SK-N-SH (cell line): Measurements from ENCODE around the gene NBEAL1. TPM values are rescaled to one million over a fixed set of nuclear protein-coding genes. Genes with fewer than 3 reads are reported as not detected.
"Not testable (repeated sequence)": the region's sequence is repeated elsewhere in the genome, so short reads cannot be mapped to it uniquely, and the experiment has no call there.

Experiments
- CTCF ChIA-PET: fragments of 300-600, 350-600 bp; formaldehyde crosslinking; extraction: SDS; loops from one replicate; lab custom pipeline; 2021; lab: Yijun Ruan, JAX
- POLR2A ChIA-PET: fragments of 350-600 bp; sonication (Branson Sonifier 250); formaldehyde crosslinking; extraction: SDS; loops from one replicate; lab custom pipeline; 2020; ENCODE audit warnings: antibody characterized with exemption, inconsistent platforms; lab: Yijun Ruan, JAX
- DNase-seq: peaks from one replicate; pipeline ENCODE4 v3.0.0; 2012
- H2AFZ ChIP-seq: fragments of 200-600 bp; sonication (generic); 2 replicates; pipeline ENCODE4 v1.8.1; 2016; ENCODE audit warnings: antibody characterized with exemption, mild to moderate bottlenecking, low read depth
- H3F3A ChIP-seq: fragments of 200-600 bp; sonication (generic); replicated peaks from 2 replicates; pipeline ENCODE3; 2016; ENCODE audit warnings: antibody characterized with exemption, mild to moderate bottlenecking; ENCODE audit not compliant: insufficient read depth
- H3K27ac ChIP-seq, 2 experiments: fragments of 200-500 bp in 1 of 2; fragments of 200-600 bp in 1 of 2; sonication (Bioruptor generic) in 1 of 2; sonication (generic), shearing (Covaris generic) in 1 of 2; 2 replicates each; pipeline versions ENCODE4 v1.5.1 to v1.6.1; 2014 to 2016; ENCODE audit warnings: low read depth in 2 of 2, inconsistent platforms in 1 of 2, low read length in 1 of 2, mild to moderate bottlenecking in 1 of 2, mixed read lengths in 1 of 2
- H3K27me3 ChIP-seq: fragments of 200-600 bp; sonication (generic), shearing (Covaris generic); 2 replicates; pipeline ENCODE4 v1.6.1; 2016; ENCODE audit warnings: mixed run types; ENCODE audit not compliant: insufficient read depth
- H3K36me3 ChIP-seq, 2 experiments: fragments of 200-500 bp in 1 of 2; fragments of 200-600 bp in 1 of 2; sonication (Bioruptor generic) in 1 of 2; sonication (generic) in 1 of 2; replicated peaks in 1 of 2; 2 replicates each; pipeline versions ENCODE3 to v1.5.1; 2014 to 2016; ENCODE audit warnings: low read length in 1 of 2, mild to moderate bottlenecking in 1 of 2; ENCODE audit not compliant: insufficient read depth in 2 of 2, control insufficient read depth in 1 of 2
- H3K4me1 ChIP-seq, 2 experiments: fragments of 200-500 bp in 1 of 2; fragments of 200-600 bp in 1 of 2; sonication (Bioruptor generic) in 1 of 2; sonication (generic), shearing (Covaris generic) in 1 of 2; 2 replicates each; pipeline versions ENCODE4 v1.5.1 to v1.6.1; 2014 to 2016; ENCODE audit warnings: low read depth in 1 of 2, low read length in 1 of 2, mixed run types in 1 of 2; ENCODE audit not compliant: insufficient read depth in 2 of 2, control insufficient read depth in 1 of 2
- H3K4me2 ChIP-seq: fragments of 200-600 bp; sonication (generic), shearing (Covaris generic); 2 replicates; pipeline ENCODE4 v1.6.1; 2017; ENCODE audit warnings: mixed run types
- H3K4me3 ChIP-seq, 2 experiments: fragments of 200-500 bp in 1 of 2; fragments of 200-600 bp in 1 of 2; sonication (Bioruptor generic) in 1 of 2; sonication (generic), shearing (Covaris generic) in 1 of 2; 2 replicates each; pipeline versions ENCODE4 v1.5.1 to v1.8.1; 2014 to 2016; ENCODE audit warnings: low read depth in 2 of 2, inconsistent platforms in 1 of 2, low read length in 1 of 2, mild to moderate bottlenecking in 1 of 2, mixed read lengths in 1 of 2, moderate library complexity in 1 of 2
- H3K79me2 ChIP-seq: fragments of 200-600 bp; sonication (generic); 2 replicates; pipeline ENCODE4 v1.8.1; 2017; ENCODE audit warnings: mild to moderate bottlenecking; ENCODE audit not compliant: insufficient read depth
- H3K9ac ChIP-seq: fragments of 200-600 bp; sonication (generic); 2 replicates; pipeline ENCODE4 v1.6.1; 2017; ENCODE audit warnings: mixed run types
- H3K9me2 ChIP-seq: fragments of 200-600 bp; sonication (generic); 2 replicates; pipeline ENCODE4 v1.6.1; 2017; ENCODE audit warnings: mixed run types
- H3K9me3 ChIP-seq: fragments of 200-600 bp; sonication (generic); 2 replicates; pipeline ENCODE4 v1.6.1; 2017; ENCODE audit warnings: mixed run types, mild to moderate bottlenecking, moderate library complexity
- H4K20me1 ChIP-seq: fragments of 200-600 bp; sonication (generic); 2 replicates; pipeline ENCODE4 v1.6.1; 2017; ENCODE audit warnings: mild to moderate bottlenecking, mixed run types; ENCODE audit not compliant: insufficient read depth
- CTCF ChIP-seq: fragments of 200-600 bp; sonication (generic); IDR thresholded peaks from 2 replicates; pipeline ENCODE4 v1.6.1; 2017; ENCODE audit warnings: antibody characterized with exemption, mild to moderate bottlenecking, moderate library complexity
- EP300 ChIP-seq, 2 experiments: IDR thresholded peaks; 2 replicates each; pipeline versions ENCODE4 v1.4.0 to v1.6.1; 2012; ENCODE audit warnings: borderline replicate concordance in 1 of 2, low read depth in 1 of 2, low read length in 1 of 2
- EZH2phosphoT487 ChIP-seq: fragments of 200-600 bp; sonication (generic); IDR thresholded peaks from 2 replicates; pipeline ENCODE4 v1.6.1; 2017; ENCODE audit warnings: low read depth, mixed run types, mild to moderate bottlenecking, antibody characterized with exemption, moderate library complexity, borderline replicate concordance
- FOXJ3 ChIP-seq: sonication (generic); formaldehyde crosslinking; IDR thresholded peaks from 2 replicates; pipeline ENCODE4 v1.5.1; 2020; ENCODE audit warnings: mild to moderate bottlenecking, missing genetic modification reagents
- FOXM1 ChIP-seq: IDR thresholded peaks from 2 replicates; pipeline ENCODE4 v1.4.0; 2012; ENCODE audit warnings: low read depth, mild to moderate bottlenecking
- GATA2 ChIP-seq: sonication (generic); formaldehyde crosslinking; IDR thresholded peaks from 2 replicates; pipeline ENCODE4 v1.5.0; 2020; ENCODE audit warnings: mild to moderate bottlenecking, missing genetic modification reagents
- MAX ChIP-seq: IDR thresholded peaks from 2 replicates; pipeline ENCODE4 v1.4.0; 2012; ENCODE audit warnings: low read depth
- MEF2A ChIP-seq: IDR thresholded peaks from 2 replicates; pipeline ENCODE4 v1.4.0; 2012; ENCODE audit warnings: low read depth, borderline replicate concordance
- MXI1 ChIP-seq: IDR thresholded peaks from 2 replicates; pipeline ENCODE4 v1.6.1; 2012; ENCODE audit warnings: mild to moderate bottlenecking, low read depth, low read length, improper control_type of control experiment
- NFIC ChIP-seq: IDR thresholded peaks from 2 replicates; pipeline ENCODE4 v1.4.0; 2012; ENCODE audit warnings: borderline replicate concordance
- NRF1 ChIP-seq: IDR thresholded peaks from 2 replicates; pipeline ENCODE4 v1.6.1; 2012; ENCODE audit warnings: low read depth, mild to moderate bottlenecking, low read length
- RFX5 ChIP-seq: IDR thresholded peaks from 2 replicates; pipeline ENCODE4 v1.6.1; 2012; ENCODE audit warnings: mild to moderate bottlenecking, improper control_type of control experiment, low read length
- RXRA ChIP-seq: IDR thresholded peaks from 2 replicates; pipeline ENCODE4 v1.4.0; 2012; ENCODE audit warnings: low read depth, mild to moderate bottlenecking, borderline replicate concordance
- TAF1 ChIP-seq: IDR thresholded peaks from 2 replicates; pipeline ENCODE4 v1.6.1; 2012; ENCODE audit warnings: low read depth, mild to moderate bottlenecking, low read length, moderate library complexity, borderline replicate concordance
- TEAD4 ChIP-seq: IDR thresholded peaks from 2 replicates; pipeline ENCODE4 v1.4.0; 2012; ENCODE audit warnings: mild to moderate bottlenecking, borderline replicate concordance; ENCODE audit not compliant: insufficient read depth
- YY1 ChIP-seq: IDR thresholded peaks from 2 replicates; pipeline ENCODE4 v1.4.0; 2012; ENCODE audit warnings: low read depth, mild to moderate bottlenecking
- ZBTB33 ChIP-seq: IDR thresholded peaks from 2 replicates; pipeline ENCODE4 v1.4.0; 2012; ENCODE audit warnings: low read depth, borderline replicate concordance
- WGBS: methylation state at CpG from one replicate; pipeline ENCODE4 v1.1.6; 2017; ENCODE audit warnings: low lambda C conversion rate; 5-methylcytosine and 5-hydroxymethylcytosine counted together
- polyA plus RNA-seq, 3 experiments: library from polyadenylated mRNA; depleted of rRNA; stranded (reverse); fragments of >200 nt; gene quantifications; 2 replicates each; pipeline ENCODE4 v1.2.3, GENCODE V29; 2012
- TF ChIP-seq, protein P1 (sequence below): IDR thresholded peaks from 2 replicates; pipeline ENCODE4 v1.4.0; 2012; ENCODE audit warnings: low read depth, borderline replicate concordance

The NBEAL1 gene
- polyA plus RNA-seq, 1 of the 3 experiments (the other 2 are of a cell fraction) = 3.3 TPM

DNA sequence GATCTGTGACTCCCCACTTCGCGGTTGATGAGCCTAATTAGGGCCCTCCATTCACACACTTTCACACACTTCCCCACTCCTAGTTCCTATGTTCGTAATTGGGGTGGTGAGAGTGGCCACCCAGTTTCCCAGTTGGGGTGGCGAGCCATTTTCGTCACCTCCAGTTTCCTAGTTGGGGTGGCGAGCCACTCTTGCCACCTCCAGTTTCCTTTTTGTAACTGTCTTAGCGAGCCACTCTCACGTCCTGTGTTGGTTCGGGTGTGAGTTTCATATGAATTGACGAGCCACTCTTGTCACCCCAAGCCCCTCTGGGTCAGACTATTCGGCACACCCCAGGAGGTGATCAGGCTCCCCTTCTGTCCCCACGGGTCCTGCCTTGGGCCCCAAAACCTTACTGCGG, 238.1 kb downstream of the NBEAL1 start (continued):
- no peak for TF ChIP-seq ZBTB33
- no peak for TF ChIP-seq MEF2A
- no peak for TF ChIP-seq RXRA
- TF ChIP-seq RFX5 = no peak
- TF ChIP-seq NRF1 = no peak
- TF ChIP-seq EP300 (IDR thresholded peaks at IDR 0.05; ENCODE audit: borderline replicate concordance in 1 of 2, low read depth in 1 of 2, low read length in 1 of 2) = no peak
- no peak for TF ChIP-seq EZH2phosphoT487
- no peak for TF ChIP-seq FOXJ3 (CRISPR knock-in tag)

DNA sequence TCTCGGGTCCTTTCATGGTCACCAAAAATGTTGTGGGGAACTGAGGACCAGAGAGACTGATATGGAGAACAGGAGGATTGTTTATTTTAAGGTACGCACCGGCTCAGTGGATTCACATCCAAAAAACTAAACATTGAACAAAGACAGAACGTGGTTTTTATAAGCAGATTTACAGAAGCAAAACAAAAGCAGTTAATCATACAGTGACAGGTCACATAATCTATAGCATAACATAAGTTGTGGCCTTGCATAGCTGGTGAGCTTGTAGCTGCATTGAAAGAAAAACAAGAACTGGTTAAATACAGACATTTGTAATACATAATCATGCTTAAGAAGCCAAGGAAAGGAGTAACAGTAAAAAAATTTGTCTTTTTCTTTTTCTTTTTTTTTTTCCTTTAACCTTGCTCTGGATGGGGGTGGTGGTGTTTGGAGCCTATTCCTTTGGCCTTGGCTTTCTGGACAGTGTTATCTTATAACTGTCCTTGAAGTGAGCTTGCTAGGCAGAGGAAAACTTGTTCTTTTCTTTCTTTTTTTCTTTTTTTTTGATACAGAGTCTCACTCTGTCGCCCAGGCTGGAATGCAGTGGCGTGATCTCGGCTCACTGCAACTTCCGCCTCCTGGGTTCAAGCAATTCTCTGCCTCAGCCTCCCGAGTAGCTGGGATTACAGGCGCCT, 238.9 kb downstream of the NBEAL1 start:
- H3K27ac ChIP-seq, H3K27me3 ChIP-seq, DNase-seq, H3K9me2 ChIP-seq, CTCF ChIA-PET, H3K9ac ChIP-seq, H3K4me2 ChIP-seq, H2AFZ ChIP-seq, H4K20me1 ChIP-seq, H3K9me3 ChIP-seq, H3K4me1 ChIP-seq, H3K4me3 ChIP-seq, H3F3A ChIP-seq: not testable (repeated sequence)
- Histone ChIP-seq H3K79me2 (peaks cover 22% of the 10 kb centered on the region), H3K36me3 (peaks cover 17 to 42% of the 10 kb centered on the region in 2 experiments)
- 95% methylated on average over 10 of the region's 10 CpGs for WGBS
- POLR2A ChIA-PET = interaction anchor here (0.6 kb wide), 1 partner anchor 12 kb away, joined by 3 read pairs; no protein-coding TSS in a partner anchor

DNA sequence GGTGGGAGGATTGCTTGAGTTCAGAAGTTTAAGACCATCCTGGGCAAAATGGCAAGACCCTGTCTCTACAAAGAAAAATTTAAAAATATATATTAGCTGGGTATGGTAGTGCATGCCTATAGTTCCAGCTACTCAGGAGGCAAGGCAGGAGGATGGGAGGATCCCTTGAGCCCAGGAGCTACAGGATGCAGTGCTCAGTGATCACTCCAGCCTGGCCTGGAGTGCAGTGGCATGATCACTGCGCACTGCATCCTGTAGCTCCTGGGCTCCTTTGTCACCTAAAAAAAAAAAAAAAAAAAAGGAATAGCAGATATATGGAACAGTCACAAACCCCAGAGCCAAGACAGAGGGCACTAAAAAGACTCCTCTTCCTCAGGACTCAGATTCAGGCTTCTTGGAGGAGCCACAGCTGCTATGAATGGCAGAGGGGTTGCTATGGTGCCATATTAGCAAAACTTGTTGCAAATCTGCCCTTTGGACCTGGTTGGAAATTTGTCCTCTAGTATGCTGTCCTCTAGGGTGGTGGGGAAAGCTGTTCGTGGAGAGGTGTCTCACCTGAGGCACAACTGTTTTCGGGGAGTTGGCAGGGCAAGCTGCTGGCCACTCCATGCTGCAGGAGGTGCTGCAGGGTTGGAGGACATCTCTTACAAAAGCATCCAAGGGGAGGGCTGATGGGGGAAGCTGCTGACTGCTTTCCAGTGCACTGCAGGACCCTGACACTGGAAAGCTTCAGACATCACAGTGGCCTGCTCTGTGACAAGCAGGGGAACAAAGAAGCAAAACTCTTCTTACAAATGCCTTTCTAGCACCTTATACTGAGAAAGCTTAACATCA, 246.9 kb downstream of the NBEAL1 start:
- Histone ChIP-seq H3K27me3 (no peaks in the 10 kb centered on the region), H3K36me3 (peaks cover 0 to 31% of the 10 kb centered on the region in 2 experiments), H3K9ac (no peak overlapping the region), H3K9me2 (no peaks in the 10 kb centered on the region), H3K4me2 (no peak overlapping the region), H3K79me2 (peaks cover 30% of the 10 kb centered on the region), H3K9me3 (no peaks in the 10 kb centered on the region), H3K4me1 (no peaks in the 10 kb centered on the region), H4K20me1 (no peaks in the 10 kb centered on the region), H3K4me3 (no peak overlapping the region), H3K27ac (no peak overlapping the region), H2AFZ (no peak overlapping the region), H3F3A (no peaks in the 10 kb centered on the region)
- CTCF ChIA-PET = interaction anchor here (0.8 to 1.0 kb wide), 2 partner anchors 13 to 648 kb away, joined by 3 read pairs; no protein-coding TSS in a partner anchor
- POLR2A ChIA-PET = no interaction called here
- TF ChIP-seq RFX5 (no peak), TAF1 (no peak), FOXM1 (no peak), TEAD4 (no peak), CTCF (no peak), MXI1 (no peak), NFIC (no peak), GATA2 (CRISPR knock-in tag) (no peak), YY1 (no peak), MAX (no peak)
- TF ChIP-seq, protein P1, sequence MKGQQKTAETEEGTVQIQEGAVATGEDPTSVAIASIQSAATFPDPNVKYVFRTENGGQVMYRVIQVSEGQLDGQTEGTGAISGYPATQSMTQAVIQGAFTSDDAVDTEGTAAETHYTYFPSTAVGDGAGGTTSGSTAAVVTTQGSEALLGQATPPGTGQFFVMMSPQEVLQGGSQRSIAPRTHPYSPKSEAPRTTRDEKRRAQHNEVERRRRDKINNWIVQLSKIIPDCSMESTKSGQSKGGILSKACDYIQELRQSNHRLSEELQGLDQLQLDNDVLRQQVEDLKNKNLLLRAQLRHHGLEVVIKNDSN = no peak
- no peak for DNase-seq
- 89% methylated on average over 3 of the region's 3 CpGs for WGBS
